ENCODE measurements around the gene GNAI3.
A peak's percentile ranks its signal among the peaks of the same experiment; 100 is the strongest.

Gene GNAI3

GRCh38 chr1:109531380-109531779, 17.0 kb upstream of the GNAI3 start:
- Mint-ChIP-seq H3K9me3 (no peaks in the 10 kb centered on the region), H3K4me1 (ENCODE audit: low read depth) (peaks cover 19% of the 10 kb centered on the region), H3K36me3 (ENCODE audit: low read depth) (no peaks in the 10 kb centered on the region), H3K27ac (peak overlapping the region; percentile 68), H3K27me3 (ENCODE audit: low read depth) (peaks cover 2% of the 10 kb centered on the region), H3K4me3 (peak overlapping the region; percentile 54)
- DNase-seq (ENCODE audit: low spot score): no peak

DNA sequence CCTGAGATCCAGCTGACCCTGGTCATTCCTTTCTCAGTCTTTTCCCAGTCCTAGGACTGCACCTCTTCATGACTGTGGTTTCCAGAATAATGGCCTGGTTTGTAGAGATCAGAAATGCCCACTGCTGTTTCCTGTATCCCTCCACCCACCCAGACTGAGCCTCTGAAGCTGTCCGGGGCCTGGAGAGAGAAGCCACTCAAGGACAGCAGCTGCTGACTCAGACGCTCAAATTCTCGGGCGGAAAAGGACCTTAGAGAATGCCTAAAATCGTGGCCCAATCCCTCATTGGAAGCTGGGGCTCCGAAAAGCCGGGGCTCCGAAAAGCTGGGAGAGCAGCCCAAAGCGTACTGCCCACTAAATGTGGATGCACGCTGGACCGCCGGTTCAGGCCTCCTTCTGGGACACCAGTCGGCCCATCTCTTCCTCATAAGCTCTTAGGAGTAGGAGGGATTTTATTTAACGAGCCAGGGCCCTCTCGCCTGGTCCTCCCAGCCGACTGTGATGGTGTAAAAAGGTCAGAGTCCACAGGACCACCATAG, 16.5 kb upstream of the GNAI3 start:
- Mint-ChIP-seq H3K9me3 (no peaks in the 10 kb centered on the region), H3K27me3 (ENCODE audit: low read depth) (no peaks in the 10 kb centered on the region), H3K4me3 (peak overlapping the region; percentile 66), H3K27ac (peak overlapping the region; percentile 84), H3K36me3 (ENCODE audit: low read depth) (no peaks in the 10 kb centered on the region), H3K4me1 (ENCODE audit: low read depth) (peaks cover 19% of the 10 kb centered on the region)
- DNase-seq (ENCODE audit: low spot score): no peak

DNA sequence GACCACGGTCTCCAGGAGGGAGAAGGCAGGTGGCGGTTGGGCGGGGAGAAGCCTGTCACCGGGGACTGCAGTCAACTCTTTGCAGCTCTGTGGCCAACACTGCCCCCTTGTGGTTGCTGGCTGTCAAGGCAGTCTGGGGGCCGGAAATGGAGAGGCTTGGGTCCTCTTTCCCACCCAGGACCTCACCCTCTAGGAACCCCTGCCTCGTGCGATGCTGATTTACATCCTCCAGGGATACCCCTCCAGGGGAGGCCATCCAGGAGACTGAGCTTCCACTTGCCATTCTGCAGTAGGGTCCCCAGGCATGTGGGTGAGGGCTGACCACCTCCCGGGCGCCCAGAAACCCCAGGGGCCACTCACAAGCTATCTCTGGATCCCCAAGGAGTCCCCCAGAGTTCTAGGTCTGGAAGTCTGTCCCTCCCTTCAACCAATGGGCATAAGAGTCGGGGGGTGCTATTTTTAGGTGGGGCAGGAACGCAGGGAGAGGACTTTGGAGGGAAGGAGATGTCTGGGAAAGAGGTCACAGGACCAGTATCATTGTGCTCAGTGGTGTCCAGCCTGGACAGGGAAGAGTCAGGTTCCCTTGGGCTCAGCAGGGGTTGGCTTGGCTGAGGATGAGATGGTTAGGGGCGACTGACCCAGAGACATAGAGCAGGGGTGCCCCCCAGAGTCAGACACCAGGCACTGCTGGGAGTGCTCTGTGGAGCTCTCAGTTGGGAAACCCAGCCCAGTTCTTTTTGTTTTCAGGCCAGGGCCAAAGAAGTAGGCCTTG, 15.9 kb upstream of the GNAI3 start:
- DNase-seq (ENCODE audit: low spot score): peak; percentile 82
- no peaks in the 10 kb centered on the region for H3K36me3 Mint-ChIP-seq (ENCODE audit: low read depth)
- peak overlapping the region; percentile 84 for H3K27ac Mint-ChIP-seq
- peaks cover 19% of the 10 kb centered on the region for H3K4me1 Mint-ChIP-seq (ENCODE audit: low read depth)
- H3K4me3 Mint-ChIP-seq: peak overlapping the region; percentile 66
- no peaks in the 10 kb centered on the region for H3K27me3 Mint-ChIP-seq (ENCODE audit: low read depth)
- no peaks in the 10 kb centered on the region for H3K9me3 Mint-ChIP-seq

- Mint-ChIP-seq H3K4me3 (no peak overlapping the region), H3K27me3 (ENCODE audit: low read depth) (no peaks in the 10 kb centered on the region), H3K27ac (no peak overlapping the region), H3K9me3 (no peaks in the 10 kb centered on the region), H3K4me1 (ENCODE audit: low read depth) (peaks cover 19% of the 10 kb centered on the region), H3K36me3 (ENCODE audit: low read depth) (no peaks in the 10 kb centered on the region)
- DNase-seq (ENCODE audit: low spot score): no peak
Observed at GRCh38 chr1:109534307-109534858, 14.0 kb upstream of the GNAI3 start.

GRCh38 chr1:109535481-109535880, 12.9 kb upstream of the GNAI3 start:
- Mint-ChIP-seq H3K4me1 (ENCODE audit: low read depth) (peaks cover 19% of the 10 kb centered on the region), H3K9me3 (no peaks in the 10 kb centered on the region), H3K4me3 (no peak overlapping the region), H3K36me3 (ENCODE audit: low read depth) (no peaks in the 10 kb centered on the region), H3K27ac (no peak overlapping the region), H3K27me3 (ENCODE audit: low read depth) (no peaks in the 10 kb centered on the region)
- no peak for DNase-seq (ENCODE audit: low spot score)

GRCh38 chr1:109535971-109536491, 12.4 kb upstream of the GNAI3 start:
- Mint-ChIP-seq H3K27ac (no peak overlapping the region), H3K4me1 (ENCODE audit: low read depth) (peaks cover 15% of the 10 kb centered on the region), H3K36me3 (ENCODE audit: low read depth) (no peaks in the 10 kb centered on the region), H3K4me3 (no peak overlapping the region), H3K27me3 (ENCODE audit: low read depth) (no peaks in the 10 kb centered on the region), H3K9me3 (no peaks in the 10 kb centered on the region)
- no peak for DNase-seq (ENCODE audit: low spot score)

GRCh38 chr1:109537450-109538178, 10.8 kb upstream of the GNAI3 start:
- DNase-seq (ENCODE audit: low spot score): no peak
- Mint-ChIP-seq H3K27me3 (ENCODE audit: low read depth) (no peaks in the 10 kb centered on the region), H3K4me1 (ENCODE audit: low read depth) (peaks cover 4% of the 10 kb centered on the region), H3K9me3 (no peaks in the 10 kb centered on the region), H3K27ac (no peak overlapping the region), H3K36me3 (ENCODE audit: low read depth) (no peaks in the 10 kb centered on the region), H3K4me3 (no peak overlapping the region)

- no peak overlapping the region for H3K27ac Mint-ChIP-seq
- H3K4me1 Mint-ChIP-seq (ENCODE audit: low read depth): no peaks in the 10 kb centered on the region
- H3K36me3 Mint-ChIP-seq (ENCODE audit: low read depth): no peaks in the 10 kb centered on the region
- H3K4me3 Mint-ChIP-seq: no peak overlapping the region
- DNase-seq (ENCODE audit: low spot score): no peak
- no peaks in the 10 kb centered on the region for H3K27me3 Mint-ChIP-seq (ENCODE audit: low read depth)
- H3K9me3 Mint-ChIP-seq: no peaks in the 10 kb centered on the region
Observed at GRCh38 chr1:109538827-109539555, 9.4 kb upstream of the GNAI3 start.

- Mint-ChIP-seq H3K27ac (no peak within 1 kb of the TSS), H3K27me3 (ENCODE audit: low read depth) (no peaks in the 10 kb centered on the region)
Observed at GRCh38 chr1:109539676-109540075, 8.7 kb upstream of the GNAI3 start, which contains the start of gene GPR61. TSS of gene GPR61 (plus strand) at chr1:109539872. CDS start at chr1:109543023, 3,151 bp downstream.

DNA sequence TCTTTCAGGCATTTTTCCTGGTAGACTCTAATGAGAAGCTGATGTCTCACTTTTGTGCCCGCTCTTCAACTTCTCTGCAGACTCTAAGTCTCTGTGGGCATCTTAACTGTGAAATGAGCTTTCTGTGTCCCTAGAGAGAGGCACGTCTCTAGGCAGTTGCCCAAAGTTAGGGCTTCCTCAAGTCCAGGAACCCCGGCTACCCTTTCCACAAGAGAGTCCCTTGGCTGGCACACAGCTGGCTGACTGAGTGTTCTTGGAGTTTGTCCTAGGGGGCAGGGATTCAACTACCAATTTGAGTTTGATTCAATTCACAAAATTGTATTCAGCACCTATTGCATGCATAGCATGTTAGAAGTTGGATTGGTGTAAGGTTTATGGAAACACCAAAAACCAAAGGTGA, 7.3 kb upstream of the GNAI3 start:
- Mint-ChIP-seq H3K27me3 (ENCODE audit: low read depth) (no peaks in the 10 kb centered on the region), H3K9me3 (no peaks in the 10 kb centered on the region), H3K27ac (no peak overlapping the region), H3K4me3 (no peak overlapping the region), H3K4me1 (ENCODE audit: low read depth) (peaks cover 4% of the 10 kb centered on the region), H3K36me3 (ENCODE audit: low read depth) (no peaks in the 10 kb centered on the region)
- DNase-seq (ENCODE audit: low spot score): no peak

More at GRCh38 chr1:109539676-109540075, 8.7 kb upstream of the GNAI3 start, which contains the start of gene GPR61:
- H3K4me1 Mint-ChIP-seq (ENCODE audit: low read depth): no peaks in the 10 kb centered on the region
- no peak for DNase-seq (ENCODE audit: low spot score)
- H3K9me3 Mint-ChIP-seq: no peaks in the 10 kb centered on the region
- H3K36me3 Mint-ChIP-seq (ENCODE audit: low read depth): no peaks in the 10 kb centered on the region
- no peak within 1 kb of the TSS for H3K4me3 Mint-ChIP-seq

DNA sequence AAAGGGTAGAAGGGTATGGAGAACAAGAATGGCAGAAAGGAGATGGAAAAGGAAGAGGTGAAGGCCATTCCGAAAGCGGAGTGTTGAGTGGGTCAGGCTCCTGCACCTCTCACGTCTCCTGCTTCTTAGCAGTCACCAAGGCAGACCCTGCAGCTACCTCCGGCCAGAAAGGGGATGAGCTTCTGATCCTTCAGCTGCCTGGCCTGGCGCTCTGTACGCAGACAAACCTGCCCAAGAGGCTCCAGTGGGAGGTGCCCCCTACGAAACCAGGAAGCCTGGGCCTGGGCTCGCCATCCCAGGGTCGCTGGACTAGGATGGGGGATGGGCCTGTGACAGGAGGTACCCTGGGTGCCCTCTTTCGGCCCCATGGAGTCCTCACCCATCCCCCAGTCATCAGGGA, 5.8 kb upstream of the GNAI3 start:
- no peaks in the 10 kb centered on the region for H3K36me3 Mint-ChIP-seq (ENCODE audit: low read depth)
- no peak overlapping the region for H3K4me3 Mint-ChIP-seq
- DNase-seq (ENCODE audit: low spot score): no peak
- peaks cover 13% of the 10 kb centered on the region for H3K4me1 Mint-ChIP-seq (ENCODE audit: low read depth)
- H3K9me3 Mint-ChIP-seq: no peaks in the 10 kb centered on the region
- H3K27ac Mint-ChIP-seq: no peak overlapping the region
- H3K27me3 Mint-ChIP-seq (ENCODE audit: low read depth): no peaks in the 10 kb centered on the region

DNA sequence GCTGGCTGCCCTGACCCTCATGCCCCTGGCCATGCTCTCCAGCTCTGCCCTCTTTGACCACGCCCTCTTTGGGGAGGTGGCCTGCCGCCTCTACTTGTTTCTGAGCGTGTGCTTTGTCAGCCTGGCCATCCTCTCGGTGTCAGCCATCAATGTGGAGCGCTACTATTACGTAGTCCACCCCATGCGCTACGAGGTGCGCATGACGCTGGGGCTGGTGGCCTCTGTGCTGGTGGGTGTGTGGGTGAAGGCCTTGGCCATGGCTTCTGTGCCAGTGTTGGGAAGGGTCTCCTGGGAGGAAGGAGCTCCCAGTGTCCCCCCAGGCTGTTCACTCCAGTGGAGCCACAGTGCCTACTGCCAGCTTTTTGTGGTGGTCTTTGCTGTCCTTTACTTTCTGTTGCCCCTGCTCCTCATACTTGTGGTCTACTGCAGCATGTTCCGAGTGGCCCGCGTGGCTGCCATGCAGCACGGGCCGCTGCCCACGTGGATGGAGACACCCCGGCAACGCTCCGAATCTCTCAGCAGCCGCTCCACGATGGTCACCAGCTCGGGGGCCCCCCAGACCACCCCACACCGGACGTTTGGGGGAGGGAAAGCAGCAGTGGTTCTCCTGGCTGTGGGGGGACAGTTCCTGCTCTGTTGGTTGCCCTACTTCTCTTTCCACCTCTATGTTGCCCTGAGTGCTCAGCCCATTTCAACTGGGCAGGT, 5.0 kb upstream of the GNAI3 start:
- Mint-ChIP-seq H3K27ac (no peak overlapping the region), H3K4me3 (no peak overlapping the region), H3K9me3 (no peaks in the 10 kb centered on the region), H3K4me1 (ENCODE audit: low read depth) (peaks cover 13% of the 10 kb centered on the region), H3K36me3 (ENCODE audit: low read depth) (peaks cover 2% of the 10 kb centered on the region), H3K27me3 (ENCODE audit: low read depth) (no peaks in the 10 kb centered on the region)
- DNase-seq (ENCODE audit: low spot score): no peak
